ENCODE results near the gene PARP1.

DNA sequence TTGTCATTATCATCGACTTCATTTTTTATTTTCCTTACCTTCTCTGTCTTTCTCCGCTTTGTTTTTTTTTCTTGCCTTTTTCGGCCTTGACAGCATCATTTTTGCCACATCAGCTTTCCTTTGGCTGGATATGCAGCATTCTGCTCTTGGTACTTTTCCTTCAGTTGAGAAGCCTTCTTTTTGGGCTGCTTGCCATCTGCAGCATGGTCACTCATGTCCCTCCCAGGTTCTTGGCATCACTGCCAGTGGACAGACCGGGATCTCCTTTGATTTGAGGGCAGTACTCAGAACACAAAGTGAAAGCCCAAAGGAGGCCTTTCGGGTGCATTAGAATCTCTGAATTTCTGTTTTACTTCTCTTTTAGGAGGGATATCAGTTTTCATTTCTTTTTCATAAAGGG is 3.7 kb upstream of the PARP1 start:
- TF ChIP-seq, protein P1, sequence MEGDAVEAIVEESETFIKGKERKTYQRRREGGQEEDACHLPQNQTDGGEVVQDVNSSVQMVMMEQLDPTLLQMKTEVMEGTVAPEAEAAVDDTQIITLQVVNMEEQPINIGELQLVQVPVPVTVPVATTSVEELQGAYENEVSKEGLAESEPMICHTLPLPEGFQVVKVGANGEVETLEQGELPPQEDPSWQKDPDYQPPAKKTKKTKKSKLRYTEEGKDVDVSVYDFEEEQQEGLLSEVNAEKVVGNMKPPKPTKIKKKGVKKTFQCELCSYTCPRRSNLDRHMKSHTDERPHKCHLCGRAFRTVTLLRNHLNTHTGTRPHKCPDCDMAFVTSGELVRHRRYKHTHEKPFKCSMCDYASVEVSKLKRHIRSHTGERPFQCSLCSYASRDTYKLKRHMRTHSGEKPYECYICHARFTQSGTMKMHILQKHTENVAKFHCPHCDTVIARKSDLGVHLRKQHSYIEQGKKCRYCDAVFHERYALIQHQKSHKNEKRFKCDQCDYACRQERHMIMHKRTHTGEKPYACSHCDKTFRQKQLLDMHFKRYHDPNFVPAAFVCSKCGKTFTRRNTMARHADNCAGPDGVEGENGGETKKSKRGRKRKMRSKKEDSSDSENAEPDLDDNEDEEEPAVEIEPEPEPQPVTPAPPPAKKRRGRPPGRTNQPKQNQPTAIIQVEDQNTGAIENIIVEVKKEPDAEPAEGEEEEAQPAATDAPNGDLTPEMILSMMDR (IDR thresholded peaks at IDR 0.05; ENCODE audit: low read length): no peak
- TF ChIP-seq EZH2 (IDR thresholded peaks at IDR 0.05; ENCODE audit: borderline replicate concordance, low read length): no peak
